Immature natural killer cell (primary cell): ENCODE results near the gene SFXN4. TPM values are rescaled to one million over a fixed set of nuclear protein-coding genes. Genes with fewer than 3 reads are reported as not detected.
A peak's percentile ranks its signal among the peaks of the same experiment; 100 is the strongest.
"Not testable (repeated sequence)": the region's sequence is repeated elsewhere in the genome, so short reads cannot be mapped to it uniquely, and the experiment has no call there.

Experiments used
- DNase-seq, 3 donors: peaks; one replicate each; pipeline ENCODE4 v3.0.0; 2022; ENCODE audit warnings: mixed read lengths in 1 of 3
- H3K27ac Mint-ChIP-seq, 6 donors: one replicate each; pipeline ENCODE4 v1.8.0; 2020; ENCODE audit warnings: mixed read lengths in 6 of 6, mild to moderate bottlenecking in 5 of 6, inconsistent platforms in 4 of 6, moderate library complexity in 3 of 6
- H3K27me3 Mint-ChIP-seq, 3 donors: one replicate each; pipeline ENCODE4 v1.8.0; 2020 to 2021; ENCODE audit warnings: low read depth in 3 of 3, mild to moderate bottlenecking in 3 of 3, mixed read lengths in 3 of 3, moderate library complexity in 3 of 3, inconsistent platforms in 1 of 3
- H3K36me3 Mint-ChIP-seq, 3 donors: one replicate each; pipeline ENCODE4 v1.8.0; 2020; ENCODE audit warnings: mixed read lengths in 3 of 3, inconsistent platforms in 2 of 3, mild to moderate bottlenecking in 2 of 3
- H3K4me1 Mint-ChIP-seq, 2 donors: one replicate each; pipeline ENCODE4 v1.8.0; 2020; ENCODE audit warnings: inconsistent platforms in 2 of 2, mild to moderate bottlenecking in 2 of 2, mixed read lengths in 2 of 2, moderate library complexity in 1 of 2
- H3K4me3 Mint-ChIP-seq, 5 donors: one replicate each; pipeline ENCODE4 v1.8.0; 2020; ENCODE audit warnings: mild to moderate bottlenecking in 5 of 5, mixed read lengths in 5 of 5, inconsistent platforms in 3 of 5, moderate library complexity in 3 of 5
- H3K9me3 Mint-ChIP-seq, 6 donors: one replicate each; pipeline ENCODE4 v1.8.0; 2020; ENCODE audit warnings: mild to moderate bottlenecking in 6 of 6, mixed read lengths in 6 of 6, inconsistent platforms in 4 of 6, moderate library complexity in 3 of 6
- polyA plus RNA-seq, 3 donors: library from polyadenylated mRNA; unstranded; fragments of 300-500 nt; fragmentation: Illumina TruSeq; gene quantifications; one replicate each; pipeline ENCODE4 v1.2.3, GENCODE V29; 2021

The SFXN4 gene
- polyA plus RNA-seq, 3 donors from 2014 or later = 11.6 to 15.7 (median 12.6) TPM

- peaks cover 0 to 6% (median 2%) of the 10 kb centered on the region in 3 donors for H3K27me3 Mint-ChIP-seq
- peaks cover 19 to 37% of the 10 kb centered on the region in 2 donors for H3K4me1 Mint-ChIP-seq
- peak overlapping the region; percentile 92 to 99 (median 95) for H3K4me3 Mint-ChIP-seq
- peak overlapping the region; percentile 88 to 95 (median 91) for H3K27ac Mint-ChIP-seq
- H3K36me3 Mint-ChIP-seq = peaks cover 0 to 5% (median 4%) of the 10 kb centered on the region in 3 donors
- H3K9me3 Mint-ChIP-seq = peaks cover 0 to 2% (median 0%) of the 10 kb centered on the region in 6 donors
- DNase-seq = no peak
Measured at GRCh38 chr10:119177708-119178371, 12.3 kb upstream of the SFXN4 start.

- H3K4me1 Mint-ChIP-seq = peaks cover 19 to 37% of the 10 kb centered on the region in 2 donors
- no peak for DNase-seq
- H3K27me3 Mint-ChIP-seq = peaks cover 0 to 6% (median 2%) of the 10 kb centered on the region in 3 donors
- H3K4me3 Mint-ChIP-seq = peak overlapping the region in 4 of 5 donors; percentile 5 to 98 (median 24)
- H3K27ac Mint-ChIP-seq = peak overlapping the region in 1 of 6 donors; percentile 57
- H3K9me3 Mint-ChIP-seq = peaks cover 0 to 2% (median 0%) of the 10 kb centered on the region in 6 donors
- peaks cover 3 to 19% (median 9%) of the 10 kb centered on the region in 3 donors for H3K36me3 Mint-ChIP-seq
Measured at GRCh38 chr10:119176166-119176565, 10.7 kb upstream of the SFXN4 start.

GRCh38 chr10:119174109-119174508 lies 8.6 kb upstream of the SFXN4 start:
- H3K9me3 Mint-ChIP-seq = peaks cover 0 to 2% (median 0%) of the 10 kb centered on the region in 6 donors
- DNase-seq = no peak
- peaks cover 15 to 28% (median 15%) of the 10 kb centered on the region in 3 donors for H3K36me3 Mint-ChIP-seq
- peaks cover 0 to 6% (median 0%) of the 10 kb centered on the region in 3 donors for H3K27me3 Mint-ChIP-seq
- peaks cover 19 to 35% of the 10 kb centered on the region in 2 donors for H3K4me1 Mint-ChIP-seq
- no peak overlapping the region for H3K27ac Mint-ChIP-seq
- H3K4me3 Mint-ChIP-seq = no peak overlapping the region

- no peak for DNase-seq
- peaks cover 0 to 4% (median 2%) of the 10 kb centered on the region in 3 donors for H3K27me3 Mint-ChIP-seq
- peaks cover 9 to 23% (median 17%) of the 10 kb centered on the region in 3 donors for H3K36me3 Mint-ChIP-seq
- H3K9me3 Mint-ChIP-seq = no peaks in the 10 kb centered on the region
- peak overlapping the region in 5 of 6 donors; percentile 24 to 93 (median 90) for H3K27ac Mint-ChIP-seq
- H3K4me1 Mint-ChIP-seq = peaks cover 16 to 23% of the 10 kb centered on the region in 2 donors
- H3K4me3 Mint-ChIP-seq = peak overlapping the region; percentile 88 to 92 (median 92)
Measured at GRCh38 chr10:119167041-119167440, 1.5 kb upstream of the SFXN4 start.

DNA sequence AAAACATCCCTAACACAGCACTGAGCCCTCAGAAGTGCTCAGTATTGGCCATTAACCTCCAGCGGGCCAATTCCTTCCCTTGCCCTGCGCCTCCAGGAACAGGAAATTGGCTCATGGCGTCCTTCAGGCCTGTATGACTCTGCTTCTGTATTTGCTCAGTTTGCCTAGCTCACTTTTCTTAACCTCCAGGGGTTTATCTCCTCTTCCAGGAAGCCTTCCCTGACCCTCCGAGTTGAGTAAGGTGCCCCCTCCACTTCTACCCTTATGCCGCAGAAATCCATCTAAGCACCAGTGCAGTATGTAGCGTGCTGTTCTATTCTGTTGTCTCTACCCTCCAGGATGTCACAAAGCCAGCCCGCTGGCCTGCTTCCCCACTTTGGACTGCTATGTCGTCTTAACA lies 1.1 kb upstream of the SFXN4 start:
- Mint-ChIP-seq H3K4me1 (peaks cover 16 to 23% of the 10 kb centered on the region in 2 donors), H3K27ac (peak overlapping the region in 5 of 6 donors; percentile 88 to 94 (median 91)), H3K4me3 (peak overlapping the region; percentile 88 to 92 (median 92)), H3K27me3 (peaks cover 0 to 4% (median 2%) of the 10 kb centered on the region in 3 donors), H3K9me3 (no peaks in the 10 kb centered on the region), H3K36me3 (peaks cover 9 to 18% (median 14%) of the 10 kb centered on the region in 3 donors)
- DNase-seq = no peak

DNA sequence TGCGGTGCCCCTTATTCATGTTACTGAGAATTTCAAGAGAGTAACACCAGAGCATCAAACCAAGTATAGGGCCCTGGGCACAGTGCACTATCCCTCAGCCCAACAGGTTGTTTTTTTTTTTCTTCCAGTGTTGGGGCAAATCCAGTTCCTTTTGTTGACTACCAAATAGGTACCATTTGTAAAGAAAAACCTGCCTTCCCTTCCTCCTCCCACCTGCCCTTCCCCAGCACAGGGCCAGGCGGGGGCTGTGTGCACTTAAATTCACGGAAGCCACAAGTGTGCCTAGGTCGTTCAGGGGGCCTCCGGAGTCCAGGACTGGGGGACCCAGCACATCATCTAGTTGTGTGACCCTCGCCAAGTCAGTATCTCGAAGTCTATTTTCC lies 595 bp upstream of the SFXN4 start:
- Mint-ChIP-seq H3K4me1 (peaks cover 16 to 23% of the 10 kb centered on the region in 2 donors), H3K9me3 (no peaks in the 10 kb centered on the region), H3K4me3 (peak overlapping the region; percentile 88 to 92 (median 92)), H3K27me3 (peaks cover 0 to 4% (median 2%) of the 10 kb centered on the region in 3 donors), H3K36me3 (peaks cover 9 to 14% (median 14%) of the 10 kb centered on the region in 3 donors), H3K27ac (peak overlapping the region; percentile 88 to 94 (median 92))
- no peak for DNase-seq

GRCh38 chr10:119162452-119163092 lies 2.9 kb downstream of the SFXN4 start:
- no peaks in the 10 kb centered on the region for H3K9me3 Mint-ChIP-seq
- no peak for DNase-seq
- no peak overlapping the region for H3K4me3 Mint-ChIP-seq
- peak overlapping the region in 1 of 6 donors; percentile 60 for H3K27ac Mint-ChIP-seq
- H3K27me3 Mint-ChIP-seq = peaks cover 0 to 4% (median 2%) of the 10 kb centered on the region in 3 donors
- peaks cover 4 to 6% (median 4%) of the 10 kb centered on the region in 3 donors for H3K36me3 Mint-ChIP-seq
- peaks cover 16 to 23% of the 10 kb centered on the region in 2 donors for H3K4me1 Mint-ChIP-seq

DNA sequence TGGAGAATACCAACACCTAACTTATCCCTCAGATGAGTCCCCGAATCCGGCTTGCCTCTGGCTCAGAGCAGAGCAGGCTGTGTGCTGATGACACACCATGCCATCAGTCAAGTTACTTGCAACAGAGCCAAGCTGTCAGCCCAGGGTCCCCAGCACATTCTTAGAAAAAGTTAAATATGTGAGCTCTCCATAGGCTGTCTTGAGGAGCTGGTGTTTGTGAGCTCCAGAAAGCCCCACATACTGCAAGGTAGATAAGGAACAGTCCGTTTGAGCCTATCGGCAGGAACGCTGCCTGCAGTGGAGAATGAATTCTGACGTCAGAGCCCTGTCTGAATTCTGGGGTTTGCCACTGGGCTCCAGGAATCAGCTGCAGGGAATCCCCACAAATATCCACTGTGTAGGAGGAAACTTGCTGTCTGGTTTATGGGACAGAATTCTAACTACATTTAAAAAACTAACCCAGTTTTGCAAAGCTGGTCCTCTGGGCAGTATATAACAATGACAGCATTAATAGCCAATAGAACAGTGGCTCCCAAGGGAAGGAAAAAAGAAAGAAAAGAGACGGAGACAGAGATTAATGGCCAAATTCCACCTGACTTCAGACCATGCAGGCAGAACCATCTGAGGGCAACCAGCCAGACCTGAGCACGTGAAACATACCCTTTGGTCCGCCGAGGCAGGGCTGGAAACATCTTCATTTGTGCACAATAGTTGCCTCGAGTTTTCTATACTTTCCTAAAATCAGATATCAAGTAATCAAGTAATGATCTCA lies 3.6 kb downstream of the SFXN4 start:
- Mint-ChIP-seq H3K9me3 (no peaks in the 10 kb centered on the region), H3K27me3 (peaks cover 0 to 4% (median 2%) of the 10 kb centered on the region in 3 donors), H3K4me3 (no peak overlapping the region), H3K36me3 (peaks cover 4 to 8% (median 6%) of the 10 kb centered on the region in 3 donors), H3K4me1 (peaks cover 16 to 19% of the 10 kb centered on the region in 2 donors), H3K27ac (no peak overlapping the region)
- no peak for DNase-seq

- Mint-ChIP-seq H3K27ac (no peak overlapping the region), H3K9me3 (no peaks in the 10 kb centered on the region), H3K4me1 (no peaks in the 10 kb centered on the region), H3K4me3 (no peak overlapping the region), H3K36me3 (peaks cover 5 to 19% (median 10%) of the 10 kb centered on the region in 3 donors), H3K27me3 (peaks cover 0 to under 1% (median 0%) of the 10 kb centered on the region in 3 donors)
- no peak for DNase-seq
Measured at GRCh38 chr10:119159332-119159731, 6.2 kb downstream of the SFXN4 start.

DNA sequence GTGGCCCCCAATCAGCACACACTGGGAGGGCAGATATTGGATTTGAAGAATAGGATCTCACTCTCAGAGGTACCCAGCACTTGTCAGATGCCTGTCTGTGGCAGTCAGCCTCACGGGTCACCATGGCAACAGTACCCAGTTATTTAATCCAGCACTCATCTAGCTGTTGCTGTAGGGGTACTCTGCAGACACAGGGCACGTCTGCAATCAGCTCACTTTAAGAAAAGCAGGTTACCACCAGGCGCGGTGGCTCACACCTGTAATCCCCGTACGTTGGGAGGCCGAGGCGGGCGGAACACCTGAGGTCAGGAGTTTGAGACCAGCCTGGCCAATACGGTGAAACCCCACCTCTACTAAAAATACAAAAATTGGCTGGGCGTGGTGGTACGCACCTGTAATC lies 11.9 kb downstream of the SFXN4 start:
- Mint-ChIP-seq H3K27me3 (peaks cover 0 to 2% (median 0%) of the 10 kb centered on the region in 3 donors), H3K9me3 (no peaks in the 10 kb centered on the region), H3K36me3 (peaks cover 20 to 36% (median 25%) of the 10 kb centered on the region in 3 donors), H3K4me1 (no peaks in the 10 kb centered on the region), H3K27ac (no peak overlapping the region), H3K4me3 (no peak overlapping the region)
- DNase-seq = no peak

- no peaks in the 10 kb centered on the region for H3K9me3 Mint-ChIP-seq
- peaks cover 20 to 35% (median 24%) of the 10 kb centered on the region in 3 donors for H3K36me3 Mint-ChIP-seq
- H3K4me1 Mint-ChIP-seq = no peaks in the 10 kb centered on the region
Measured at GRCh38 chr10:119153041-119153440, 12.5 kb downstream of the SFXN4 start.

DNA sequence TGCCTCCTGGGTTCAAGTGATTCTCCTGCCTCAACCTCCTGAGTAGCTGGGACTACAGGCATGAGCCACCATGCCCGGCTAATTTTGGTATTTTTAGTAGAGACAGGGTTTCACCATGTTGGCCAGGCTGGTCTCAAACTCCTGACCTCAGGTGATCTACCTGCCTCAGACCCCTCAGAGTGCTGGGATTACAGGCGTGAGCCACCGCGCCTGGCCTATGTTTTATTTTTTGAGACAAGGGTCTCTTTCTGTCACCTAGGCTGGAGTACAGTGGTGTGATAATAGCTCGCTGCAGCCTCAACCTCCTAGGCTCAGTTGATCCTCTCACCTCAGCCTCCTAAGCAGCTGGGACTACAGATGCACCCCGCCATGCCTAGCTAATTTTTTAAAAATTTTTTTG lies 13.9 kb downstream of the SFXN4 start:
- not testable (repeated sequence) for H3K4me1 Mint-ChIP-seq, DNase-seq, H3K4me3 Mint-ChIP-seq, H3K27ac Mint-ChIP-seq, H3K9me3 Mint-ChIP-seq, H3K27me3 Mint-ChIP-seq
- peaks cover 13 to 26% (median 21%) of the 10 kb centered on the region in 3 donors for H3K36me3 Mint-ChIP-seq

More at GRCh38 chr10:119153041-119153440, 12.5 kb downstream of the SFXN4 start:
- Mint-ChIP-seq H3K27ac (no peak overlapping the region), H3K4me3 (no peak overlapping the region), H3K27me3 (peaks cover 0 to 2% (median 0%) of the 10 kb centered on the region in 3 donors)
- DNase-seq = no peak

DNA sequence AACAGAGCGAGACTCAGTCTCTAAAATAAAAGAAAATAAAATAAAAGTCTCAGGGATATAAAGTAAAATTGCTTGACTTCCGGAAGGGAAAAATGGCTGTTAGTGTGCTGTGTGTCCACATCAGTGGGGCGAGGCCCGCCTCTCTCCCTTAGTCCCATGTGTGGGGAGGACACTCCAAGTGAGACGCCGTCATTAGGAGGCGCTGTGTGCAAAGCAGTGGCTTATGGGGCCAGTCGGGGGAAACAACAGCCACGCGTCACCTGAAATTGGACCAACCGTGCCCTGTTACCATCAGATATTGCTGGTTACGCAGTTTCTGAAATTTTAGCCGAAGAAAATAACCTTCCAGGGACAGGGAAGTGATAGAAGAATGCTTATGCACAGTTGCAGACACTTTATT lies 15.8 kb downstream of the SFXN4 start:
- H3K9me3 Mint-ChIP-seq = no peaks in the 10 kb centered on the region

More for the DNA sequence above, 15.8 kb downstream of the SFXN4 start:
- Mint-ChIP-seq H3K36me3 (peaks cover 11 to 23% (median 21%) of the 10 kb centered on the region in 3 donors), H3K4me3 (no peak overlapping the region), H3K27me3 (peaks cover 0 to 2% (median 0%) of the 10 kb centered on the region in 3 donors), H3K27ac (no peak overlapping the region), H3K4me1 (no peaks in the 10 kb centered on the region)
- no peak for DNase-seq
